Measurements from ENCODE around the gene IGSF9B.

The IGSF9B gene

DNA sequence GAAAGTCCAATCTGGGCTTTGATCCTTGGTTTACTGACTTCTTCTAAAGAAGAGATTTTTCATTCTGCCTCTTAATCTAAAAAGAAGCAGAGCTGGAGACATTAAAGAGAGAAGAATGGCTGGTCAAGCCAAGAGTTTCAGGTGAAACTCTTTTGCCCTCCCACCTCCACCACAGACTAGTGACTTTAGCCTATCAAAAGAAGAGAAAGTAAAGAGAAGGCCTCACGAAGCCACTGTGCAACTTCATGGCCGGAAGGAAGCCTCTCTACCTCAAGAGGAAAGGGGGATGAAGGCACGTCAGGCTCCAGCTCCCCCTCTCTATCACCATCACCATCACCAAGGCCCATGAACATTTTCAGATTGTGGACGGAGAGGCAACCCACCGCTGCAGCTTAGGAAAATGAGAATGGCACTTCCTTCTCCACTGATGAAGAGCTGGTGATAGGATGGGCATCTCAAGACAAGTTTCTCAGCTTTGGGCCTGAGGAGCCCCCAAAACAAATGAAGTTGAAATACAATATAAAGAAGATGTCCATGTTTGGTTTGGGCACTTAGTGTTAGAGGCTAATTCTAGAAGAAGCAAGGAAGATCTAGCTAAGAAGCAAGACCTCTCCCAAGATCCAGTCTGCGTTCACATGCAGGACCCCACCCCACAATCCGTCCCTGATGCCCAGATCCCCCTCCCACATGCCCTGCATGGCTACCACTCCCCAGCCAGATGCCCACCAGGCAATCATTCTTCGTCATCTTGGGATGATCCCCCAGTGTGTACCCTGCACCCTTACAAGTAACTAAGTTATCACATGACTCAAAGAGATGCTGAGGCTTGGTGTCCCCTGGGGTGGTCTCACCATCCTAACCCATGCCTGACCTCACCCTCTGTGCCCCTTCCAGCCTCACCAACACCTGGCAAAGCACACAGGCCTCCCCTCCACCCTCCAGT, 52.6 kb downstream of the IGSF9B start:
- DNase-seq = no peak

DNA sequence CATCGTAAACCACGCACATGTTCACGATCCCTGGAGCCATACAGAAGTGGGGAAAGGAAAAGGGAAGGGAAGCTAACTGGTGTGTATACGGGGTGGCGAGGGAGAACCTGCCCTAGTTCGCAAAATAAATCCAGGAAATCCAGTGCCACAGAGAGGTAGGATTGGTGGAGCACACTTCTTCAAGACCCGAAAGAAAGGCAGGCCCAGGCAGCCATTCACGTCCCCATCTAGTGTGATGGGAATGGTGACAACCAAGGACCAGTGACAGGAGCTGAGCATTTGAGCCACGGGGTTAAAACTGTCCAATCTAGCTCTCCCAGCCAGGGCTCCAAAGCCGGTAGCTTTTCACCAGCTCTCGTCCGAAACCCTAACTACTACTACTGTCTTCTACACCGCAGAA, 53.7 kb downstream of the IGSF9B start:
- DNase-seq = no peak

DNA sequence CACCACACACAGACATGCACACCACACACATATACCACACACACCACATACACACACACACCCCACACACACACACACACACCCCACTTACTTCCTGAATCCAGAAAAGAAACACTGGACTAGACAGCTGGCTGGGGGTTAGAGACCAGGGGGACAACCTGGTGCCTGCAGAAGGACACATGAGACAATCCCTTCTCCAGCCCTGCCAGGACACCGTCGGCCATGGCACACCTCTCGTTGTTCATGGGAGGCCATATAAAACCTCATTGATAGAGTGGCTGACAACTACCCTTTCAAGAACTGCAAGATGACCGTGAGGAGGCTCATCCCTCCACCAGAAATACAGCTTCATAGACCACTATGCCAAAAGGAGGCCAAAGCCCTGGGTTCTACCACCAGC, 54.3 kb downstream of the IGSF9B start:
- no peak for DNase-seq

DNA sequence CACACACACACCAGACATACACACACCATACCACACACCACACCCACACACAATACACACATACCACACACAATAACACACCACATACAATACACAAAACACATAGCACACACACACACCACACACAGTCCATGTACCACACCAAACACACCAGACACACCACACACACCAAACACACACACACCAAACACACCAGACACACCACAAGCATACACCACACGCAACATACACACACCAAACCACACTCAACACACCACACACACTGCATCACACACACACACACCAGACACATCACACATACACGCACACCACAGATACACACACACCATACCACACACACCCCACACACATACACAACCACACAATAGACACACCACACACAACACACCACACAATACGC, 54.8 kb downstream of the IGSF9B start:
- no peak for DNase-seq

DNA sequence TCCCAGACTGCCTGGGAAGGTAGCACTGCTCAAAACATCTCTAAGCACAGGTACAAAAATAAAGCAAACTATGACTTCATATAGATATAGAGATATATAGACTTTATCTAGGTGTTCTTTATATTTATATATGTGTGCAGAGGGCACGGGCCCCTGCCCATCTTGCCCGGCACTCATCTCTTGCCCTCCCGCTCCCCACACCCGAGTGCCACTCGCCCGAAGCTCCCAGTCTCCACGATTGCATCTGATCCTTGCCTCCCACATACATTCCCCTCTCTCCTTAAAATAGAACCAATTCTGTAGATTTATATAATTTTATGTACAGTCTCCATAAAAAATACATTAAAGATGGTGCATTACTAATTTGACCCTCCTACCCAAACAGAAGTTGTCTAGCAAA, 55.5 kb downstream of the IGSF9B start:
- DNase-seq = no peak

DNA sequence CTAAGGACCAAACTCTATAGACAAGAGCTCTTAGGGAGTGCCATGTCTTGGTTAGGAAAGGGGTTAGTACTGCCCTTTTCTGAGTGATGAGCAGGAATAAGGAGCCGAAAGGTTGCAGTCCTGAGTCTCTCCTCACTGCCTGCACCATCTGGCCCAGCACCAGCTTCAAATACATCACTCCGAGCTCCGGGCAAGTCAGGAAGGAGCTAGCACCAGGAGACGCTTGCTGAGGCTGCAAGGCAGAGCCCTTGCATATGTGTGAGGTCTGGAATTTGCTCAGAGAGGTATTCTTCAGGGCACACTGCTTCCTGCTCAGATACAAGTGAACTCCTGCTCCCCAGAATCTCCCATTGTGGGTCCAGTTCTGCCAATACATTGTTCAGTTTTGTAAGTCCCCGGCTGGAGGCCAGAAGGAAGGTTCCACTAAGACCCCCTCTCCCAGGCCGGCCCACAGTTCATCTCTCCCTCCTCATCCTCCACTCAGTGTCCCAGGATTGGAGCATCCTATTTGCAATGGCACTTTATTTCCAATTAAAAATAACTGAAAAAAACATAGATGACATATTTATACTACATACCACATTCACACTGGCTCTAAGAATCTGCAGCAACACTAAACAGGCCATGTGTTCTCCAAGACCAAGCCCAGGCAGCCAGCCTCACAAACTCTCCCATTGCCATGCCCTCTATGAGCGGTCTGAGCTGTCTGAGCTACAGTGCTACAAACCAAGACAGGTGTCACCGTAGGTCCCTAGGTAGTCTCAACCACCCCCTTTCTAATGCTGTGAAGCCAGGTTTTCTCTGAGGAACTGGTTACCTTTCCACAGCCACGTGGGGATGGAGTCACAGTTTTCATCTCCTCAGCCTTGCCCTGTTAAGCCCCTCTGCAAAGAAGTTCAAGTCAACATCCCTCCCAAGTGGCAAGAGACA, 56.3 kb downstream of the IGSF9B start:
- DNase-seq = no peak

DNA sequence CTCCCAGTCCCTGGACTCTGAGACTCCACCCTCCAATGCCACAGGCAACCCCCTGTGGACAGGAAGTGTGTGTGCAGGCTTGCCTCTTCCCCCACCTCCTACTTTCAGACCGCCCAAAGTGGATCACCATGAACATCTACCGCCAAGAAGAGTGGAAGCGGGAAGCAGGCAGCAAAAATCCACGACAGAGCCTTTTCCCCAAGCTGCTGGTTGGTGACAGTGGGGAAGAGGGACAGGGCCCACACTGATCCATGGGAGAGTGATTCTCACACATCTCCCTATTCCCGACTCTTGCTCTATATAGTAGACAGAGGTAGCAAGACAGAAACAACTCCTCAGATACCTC, 58.0 kb downstream of the IGSF9B start:
- DNase-seq = no peak

DNA sequence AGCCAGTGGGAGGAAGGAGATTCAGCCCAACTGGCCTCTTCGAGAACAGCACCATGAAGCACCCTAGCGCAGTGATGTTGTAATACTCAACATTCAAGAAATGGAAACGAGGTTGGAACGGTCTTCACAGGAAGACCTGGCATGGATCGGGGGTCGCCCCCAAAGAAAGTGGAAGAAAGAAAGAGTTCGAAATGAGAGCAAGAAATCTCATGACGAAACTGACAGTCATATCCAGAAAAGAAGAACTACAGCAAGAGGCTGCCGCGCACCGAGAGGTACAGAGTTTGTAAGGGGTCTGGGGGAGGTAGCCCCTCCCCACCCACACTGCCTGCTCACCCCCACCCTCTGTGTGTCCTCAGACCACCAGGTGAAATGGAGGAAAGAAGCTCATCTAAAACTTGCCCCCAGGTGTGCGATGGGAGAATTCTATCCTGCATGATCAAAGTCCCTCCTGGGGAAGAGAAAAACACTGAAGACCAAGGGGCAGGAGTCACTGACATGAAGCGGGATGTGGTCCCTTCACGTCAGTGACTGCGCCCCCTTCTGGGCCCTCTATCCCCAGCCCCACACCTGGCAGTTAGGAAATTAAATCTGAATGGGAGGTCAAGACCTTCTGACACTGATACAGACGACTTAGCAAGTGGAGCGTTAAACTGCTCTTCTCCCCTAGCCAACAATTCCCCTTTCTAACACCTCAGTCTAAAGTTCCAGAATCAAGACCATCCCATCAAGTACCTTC, 58.6 kb downstream of the IGSF9B start:
- no peak for DNase-seq

DNA sequence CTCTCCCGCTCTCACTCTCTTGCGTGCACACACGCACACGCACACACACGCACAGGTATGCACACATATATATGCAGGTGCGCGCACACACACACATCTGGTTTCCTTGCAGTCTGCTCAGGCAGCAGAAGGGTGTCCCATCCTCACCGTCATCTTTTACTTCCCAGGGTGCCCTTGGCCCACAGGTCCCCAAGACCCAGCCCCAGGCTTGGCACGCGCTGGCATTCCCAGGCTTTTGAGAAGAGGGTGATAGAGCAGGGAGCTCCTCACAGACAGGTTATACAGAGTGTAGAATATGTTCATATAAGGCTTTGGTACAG, 59.5 kb downstream of the IGSF9B start:
- no peak for DNase-seq

DNA sequence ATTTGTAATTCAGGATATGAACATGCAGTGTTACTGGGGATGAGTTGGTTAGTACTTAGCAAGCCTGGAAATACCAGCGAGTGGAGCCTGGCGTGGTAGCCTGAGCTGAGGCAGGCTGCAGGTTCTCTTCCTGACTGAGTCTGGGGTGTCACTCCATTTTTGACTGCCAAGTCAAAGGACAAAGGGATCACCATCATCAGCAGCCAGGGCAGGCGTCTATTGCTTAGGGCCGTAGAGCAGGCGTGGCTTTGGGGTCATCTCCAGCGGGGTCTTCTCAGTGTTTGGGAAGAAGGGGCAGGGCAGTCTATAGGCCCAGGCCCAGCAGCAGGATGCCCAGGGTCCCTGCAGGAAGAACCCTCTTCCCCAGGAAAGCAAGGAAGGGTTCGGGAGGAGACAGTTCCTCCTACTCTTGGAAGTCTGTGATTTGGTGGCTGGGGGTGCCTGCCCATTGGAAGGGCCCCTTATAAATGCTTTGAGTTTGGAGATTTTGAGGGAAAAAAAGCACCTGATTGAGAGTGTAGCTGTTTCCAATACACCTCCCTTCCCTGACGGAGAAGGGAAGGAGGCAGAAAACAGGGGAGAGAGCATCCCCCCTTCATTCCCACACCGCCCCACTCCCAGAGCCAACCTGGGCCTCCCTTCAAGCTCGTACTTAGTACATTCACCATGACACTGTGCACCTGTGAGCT, 60.0 kb downstream of the IGSF9B start:
- no peak for DNase-seq

DNA sequence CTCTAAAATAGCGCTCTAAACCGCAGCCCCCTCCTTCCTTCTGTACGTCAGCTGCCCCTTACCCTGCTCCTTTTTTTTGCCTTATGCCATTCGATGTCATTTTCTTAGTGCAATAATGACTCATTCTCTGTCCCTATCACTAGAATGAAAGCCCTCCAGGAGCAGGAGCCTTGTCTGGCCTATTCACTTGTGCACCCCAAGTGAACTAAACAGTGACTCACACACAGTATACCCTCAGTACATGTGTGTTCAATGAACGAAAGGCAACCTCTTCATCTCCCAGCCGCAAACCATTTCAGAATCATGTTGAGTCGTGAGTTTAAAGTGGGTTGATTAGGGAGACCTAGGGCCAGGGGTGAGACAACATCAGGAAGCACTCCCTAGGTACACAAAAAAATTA, 60.7 kb downstream of the IGSF9B start:
- DNase-seq = no peak

DNA sequence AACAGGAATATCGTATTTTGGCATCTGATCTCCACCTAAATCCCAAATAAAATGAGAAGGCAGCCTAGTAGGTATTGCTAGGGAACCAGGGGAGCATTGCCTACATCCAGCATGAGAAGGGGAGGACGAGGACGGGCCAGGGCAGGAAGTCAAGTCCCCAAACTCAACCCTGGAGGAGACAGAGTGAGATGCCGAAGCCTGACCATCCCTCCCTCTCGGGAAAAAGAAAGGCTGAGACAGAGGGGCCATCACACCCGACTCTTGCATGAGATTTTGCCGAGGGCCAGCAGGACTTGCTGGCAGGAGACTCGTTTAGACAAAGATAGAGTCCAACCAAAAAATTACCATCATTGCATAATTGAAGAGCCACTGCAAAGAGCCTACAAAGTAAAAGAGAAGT, 61.2 kb downstream of the IGSF9B start:
- DNase-seq = no peak

DNA sequence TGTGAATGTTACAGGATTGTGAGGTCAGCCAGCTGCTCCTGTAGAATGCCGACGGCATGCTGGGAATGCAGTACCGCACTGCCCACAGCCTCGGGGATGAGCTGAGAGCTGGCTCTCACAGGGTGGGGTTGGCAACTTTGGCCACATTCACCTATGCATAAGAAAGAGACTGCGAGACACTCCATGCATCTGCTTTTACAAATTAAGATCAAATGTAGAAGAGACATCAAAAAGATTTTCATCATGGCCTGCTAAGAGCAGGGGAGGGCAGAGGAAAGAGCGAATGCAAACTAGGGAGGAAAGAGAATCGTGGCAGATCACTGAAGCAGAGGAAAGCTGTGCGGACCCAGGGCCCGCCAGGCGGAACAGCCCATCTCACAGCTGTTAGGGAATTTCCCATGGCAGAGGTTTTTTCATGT, 61.7 kb downstream of the IGSF9B start:
- no peak for DNase-seq

DNA sequence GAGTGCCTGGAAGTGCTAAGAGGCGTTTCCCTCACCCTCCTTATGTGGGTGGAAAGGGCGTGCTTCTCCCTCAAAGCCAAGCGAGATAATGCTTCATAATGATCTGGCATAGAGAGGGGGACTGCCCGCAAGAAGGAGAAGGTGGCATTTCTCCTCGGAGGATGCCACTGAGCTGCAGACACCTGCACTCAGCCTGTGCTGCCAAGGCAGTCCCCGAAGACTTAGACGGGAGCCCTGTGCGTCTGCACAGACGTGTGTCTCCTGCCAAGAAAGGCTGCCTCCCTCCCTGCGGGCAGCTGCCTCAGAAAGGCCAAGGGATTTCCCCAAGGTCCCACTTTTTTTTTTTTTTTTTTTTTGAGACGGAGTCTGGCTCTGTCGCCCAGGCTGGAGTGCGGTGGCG, 63.4 kb downstream of the IGSF9B start:
- DNase-seq = no peak

DNA sequence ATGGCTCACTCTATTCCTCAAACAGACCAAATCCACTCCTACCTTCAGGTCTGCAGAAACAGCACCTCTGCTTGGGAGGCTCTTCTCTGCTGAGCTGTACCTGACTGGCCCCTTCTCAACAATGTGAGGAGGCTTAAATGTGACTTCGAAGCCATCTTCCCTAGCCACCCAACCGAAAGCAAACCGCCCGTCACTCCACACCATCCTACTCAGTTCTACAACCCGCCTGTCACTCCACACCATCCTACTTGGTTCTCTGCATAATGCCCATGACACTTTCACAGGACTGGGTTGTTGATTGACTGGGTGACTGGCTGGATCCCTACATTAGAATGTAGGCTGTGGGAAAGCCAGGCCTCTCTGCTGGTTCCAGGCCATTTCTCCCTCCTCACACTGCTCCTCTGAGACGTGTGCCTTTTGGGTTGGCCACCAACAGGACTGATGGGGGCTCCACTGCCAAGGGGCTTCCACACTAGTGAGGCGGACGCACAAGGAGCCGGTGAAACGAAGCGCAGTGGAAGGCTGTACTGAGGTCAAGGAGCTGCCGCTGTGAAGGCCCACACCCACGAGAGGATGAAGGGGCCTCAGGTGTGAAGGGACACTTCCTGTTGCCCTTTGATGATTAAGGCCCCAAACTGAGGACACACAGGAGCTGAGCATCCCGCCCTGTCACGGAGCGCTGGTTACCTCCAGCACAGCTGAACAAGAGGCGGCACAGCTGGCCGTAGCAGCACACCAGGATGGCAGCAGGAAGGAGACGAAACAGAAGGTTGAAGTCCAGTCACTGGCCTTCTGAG, 64.0 kb downstream of the IGSF9B start:
- no peak for DNase-seq

DNA sequence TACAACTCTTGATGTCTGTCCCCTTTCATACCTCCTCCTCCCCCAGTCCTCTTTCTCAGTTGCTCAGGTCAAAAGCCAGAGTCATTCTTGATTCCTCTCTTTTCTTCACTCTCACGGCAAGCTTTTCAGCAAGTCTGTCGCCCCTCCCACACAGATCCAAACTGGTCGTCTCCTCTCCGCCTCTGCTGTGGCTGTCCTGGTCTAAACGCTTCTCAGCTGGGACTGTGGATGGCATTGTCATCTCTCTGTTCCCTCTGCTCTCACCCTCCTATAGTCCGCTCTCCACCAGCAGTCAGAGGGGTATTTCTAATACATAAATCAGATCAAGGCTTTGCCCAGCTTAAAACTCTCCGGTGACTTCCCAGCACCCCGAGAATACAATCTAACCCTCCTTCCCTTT, 64.6 kb downstream of the IGSF9B start:
- no peak for DNase-seq

DNA sequence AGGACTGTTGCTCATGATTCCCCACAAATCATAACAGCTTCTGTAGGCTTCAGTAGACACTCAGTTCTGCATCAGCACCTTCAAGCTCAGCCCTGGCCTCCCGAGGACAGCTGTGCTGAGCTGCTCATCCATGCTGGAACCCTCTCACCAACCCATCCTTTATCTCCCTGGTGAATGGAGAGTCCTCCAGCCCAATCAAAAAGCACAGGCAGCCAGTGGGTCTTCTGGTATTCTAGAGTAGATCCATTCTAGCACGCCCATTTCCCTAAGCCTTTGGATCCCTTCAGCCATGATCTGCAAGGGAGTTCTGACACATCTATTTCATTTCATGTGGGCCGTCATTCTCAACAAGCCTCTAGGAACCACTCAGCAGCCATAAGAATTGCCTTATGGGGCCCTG, 66.9 kb downstream of the IGSF9B start:
- DNase-seq = no peak

DNA sequence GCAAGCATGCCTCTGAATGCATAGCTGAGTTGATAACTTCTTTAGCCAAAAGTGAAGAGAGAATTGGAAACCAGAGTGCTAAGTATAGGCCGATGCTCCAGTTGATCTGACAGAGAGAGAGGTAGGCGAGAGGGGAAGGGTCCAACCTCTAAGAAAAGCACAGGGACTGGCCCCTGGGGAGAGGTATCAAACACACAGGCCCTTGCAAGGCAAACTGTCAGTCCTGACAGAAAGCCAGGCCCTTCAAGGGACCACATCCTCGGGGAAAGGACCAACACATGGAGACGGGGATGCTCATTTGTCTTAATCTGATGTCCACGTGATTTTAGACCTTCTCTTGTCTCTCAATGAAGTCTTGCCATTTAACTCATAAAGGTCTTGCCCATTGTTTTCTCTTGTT, 67.6 kb downstream of the IGSF9B start:
- DNase-seq = no peak

DNA sequence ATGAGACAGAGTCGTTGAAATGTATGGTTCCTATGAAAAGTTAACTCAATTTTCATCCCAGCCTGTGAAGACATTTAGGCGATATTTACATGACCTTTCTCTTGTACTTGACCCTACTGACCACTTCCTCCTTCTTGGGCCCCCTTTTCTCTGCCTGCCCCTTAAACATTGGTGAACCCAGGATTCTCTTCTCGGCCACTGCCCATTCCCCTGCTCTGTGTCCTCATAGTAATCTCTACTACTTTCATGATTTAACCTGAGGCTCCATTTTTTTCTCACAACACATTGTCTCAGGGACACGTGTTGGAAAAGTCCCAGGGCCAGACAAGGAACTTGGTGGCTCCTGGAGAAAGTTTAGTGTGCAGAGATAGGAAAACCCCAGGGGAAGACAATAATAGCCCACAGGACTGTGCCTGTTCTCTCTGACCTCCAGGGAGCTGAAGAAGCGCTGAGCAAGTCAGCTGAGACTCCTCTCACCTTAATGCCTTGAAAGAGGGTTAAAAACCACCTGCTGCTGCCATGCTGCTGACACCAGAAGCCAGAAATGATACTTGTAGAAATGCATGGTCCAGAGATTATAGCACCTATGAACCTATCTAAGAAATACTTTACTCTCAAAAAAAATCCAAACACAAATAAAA, 69.0 kb downstream of the IGSF9B start:
- no peak for DNase-seq

DNA sequence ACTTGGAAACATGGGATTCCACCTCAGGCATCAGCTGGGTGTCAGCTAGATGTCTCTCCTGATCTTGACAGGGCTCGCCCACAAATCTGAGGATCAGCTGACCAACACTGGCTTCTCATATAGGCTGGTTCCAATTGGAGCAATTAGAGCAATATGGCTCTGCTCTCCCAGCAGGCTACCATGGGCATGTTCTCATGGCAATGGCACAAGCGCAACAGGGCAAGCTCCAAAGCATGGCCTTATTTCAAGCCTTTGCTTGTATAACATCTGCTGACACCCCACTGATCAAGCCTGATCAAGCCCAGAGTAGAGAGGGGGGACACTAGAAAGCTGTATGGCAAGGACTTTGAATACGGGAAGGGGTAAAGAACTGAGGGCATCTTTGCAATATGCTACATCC, 70.7 kb downstream of the IGSF9B start:
- no peak for DNase-seq

Measured in nucleus accumbens (tissue), 56 donors.